Measurements from ENCODE around the gene APOL2. TPM values are rescaled to one million over a fixed set of nuclear protein-coding genes. Genes with fewer than 3 reads are reported as not detected.
"Not testable (repeated sequence)": the region's sequence is repeated elsewhere in the genome, so short reads cannot be mapped to it uniquely, and the experiment has no call there.

APOL2 gene
- total RNA-seq, 2 experiments from 2014 or later: 62.4 TPM

DNA sequence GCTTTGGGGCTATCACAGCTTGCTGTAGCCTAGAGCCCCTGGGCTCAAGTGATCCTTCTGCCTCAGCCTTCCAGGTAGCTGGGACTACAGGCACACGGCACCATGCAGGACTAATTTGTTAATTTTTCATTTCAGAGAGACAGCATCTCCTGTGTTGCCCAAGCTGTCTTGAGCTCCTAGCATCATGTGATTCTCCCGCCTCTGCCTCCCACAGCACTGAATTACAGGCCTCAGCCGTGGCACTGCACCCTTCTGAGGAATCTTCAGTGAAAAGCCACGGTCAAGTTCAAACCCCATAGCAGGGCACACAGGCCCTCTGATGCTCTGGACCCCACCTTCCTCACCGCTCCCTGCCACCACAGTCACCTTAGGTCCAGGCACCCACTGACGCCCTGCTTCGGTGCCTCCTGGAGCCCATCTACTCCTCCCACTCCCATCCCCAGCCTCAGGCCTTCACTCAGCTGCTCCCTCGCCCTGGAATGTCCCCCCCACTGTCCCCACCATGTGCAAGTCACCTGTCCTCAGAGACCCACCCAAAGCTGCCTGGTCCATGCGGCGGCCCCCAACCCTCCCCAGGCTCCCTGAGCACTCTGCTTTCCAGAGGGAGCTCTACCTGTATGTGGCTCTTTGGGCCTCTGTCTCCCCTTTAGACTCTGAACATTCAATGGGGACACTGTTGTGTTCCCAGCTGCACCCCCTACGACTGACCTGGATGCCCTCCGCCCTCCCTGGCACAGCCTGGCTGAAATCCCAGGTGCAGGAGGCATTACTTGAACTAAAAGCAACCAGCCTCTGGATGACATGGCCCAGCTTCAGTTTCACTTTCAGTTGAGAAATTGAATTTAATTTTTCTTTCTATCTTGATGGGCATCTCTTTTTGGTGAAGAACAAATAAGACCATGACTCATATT is 1.6 kb downstream of the APOL2 start:
- Mint-ChIP-seq H3K36me3 (ENCODE audit: low read depth) (peaks cover 56% of the 10 kb centered on the region), H3K4me1 (ENCODE audit: low read depth) (peaks cover 58% of the 10 kb centered on the region), H3K27ac (peak overlapping the region; percentile 92), H3K27me3 (ENCODE audit: low read depth) (peaks cover under 1% of the 10 kb centered on the region), H3K9me3 (ENCODE audit: insufficient read depth) (peaks cover 15% of the 10 kb centered on the region), H3K4me3 (peak overlapping the region; percentile 89)
- DNase-seq: peak; percentile 36
- ChIA-PET CTCF (interaction anchor here (0.9 to 6.1 kb wide), 19 partner anchors 10 to 249 kb away, joined by 3 to 90 read pairs (median 6); partner anchors contain the start of gene APOL1), POLR2A (interaction anchor here (1.0 kb wide), 1 partner anchor 74 kb away, joined by 3 read pairs; no protein-coding TSS in a partner anchor)
- peak; percentile 18 for ATAC-seq

- ChIA-PET POLR2A (interaction anchor here (0.9 kb wide), 1 partner anchor 76 kb away, joined by 3 read pairs; the partner anchor contains the start of gene APOL3), CTCF (interaction anchor here (0.9 to 6.1 kb wide), 10 partner anchors 8 to 250 kb away, joined by 3 to 90 read pairs (median 4); partner anchors contain the start of gene APOL1)
- no peak for ATAC-seq
- Mint-ChIP-seq H3K27ac (peak overlapping the region; percentile 92), H3K36me3 (ENCODE audit: low read depth) (peaks cover 65% of the 10 kb centered on the region), H3K9me3 (ENCODE audit: insufficient read depth) (peaks cover 10% of the 10 kb centered on the region), H3K27me3 (ENCODE audit: low read depth) (no peaks in the 10 kb centered on the region), H3K4me1 (ENCODE audit: low read depth) (peaks cover 63% of the 10 kb centered on the region), H3K4me3 (peak overlapping the region; percentile 89)
- DNase-seq: no peak
These were observed 2.7 kb downstream of the APOL2 start for GRCh38 chr22:36236388-36237319.

DNA sequence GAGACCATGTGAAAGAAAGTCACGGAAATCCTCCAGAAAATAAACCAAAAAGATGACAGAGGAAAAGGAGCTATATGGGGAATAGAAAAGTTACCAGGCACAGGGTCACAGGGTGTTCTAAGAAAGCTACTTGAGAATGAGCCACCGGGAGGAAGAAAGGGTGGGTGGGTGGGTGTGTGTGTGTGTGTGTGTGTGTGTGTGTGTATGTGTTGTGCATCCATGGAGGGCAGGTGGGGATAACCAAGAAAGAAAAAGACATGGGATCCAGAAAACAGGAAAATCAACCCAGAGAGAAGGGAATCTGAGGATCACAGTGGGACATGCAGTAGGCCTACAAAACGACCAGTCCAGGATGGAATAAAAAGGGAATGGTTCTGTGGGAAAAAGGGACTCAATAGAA is 3.7 kb downstream of the APOL2 start:
- ATAC-seq (no peak), DNase-seq (no peak)
- peak overlapping the region; percentile 12 for H3K4me3 Mint-ChIP-seq
- H3K4me1 Mint-ChIP-seq (ENCODE audit: low read depth): peaks cover 63% of the 10 kb centered on the region
- POLR2A ChIA-PET: interaction anchor here (0.9 kb wide), 1 partner anchor 75 kb away, joined by 3 read pairs; the partner anchor contains the start of gene APOL3
- H3K27ac Mint-ChIP-seq: no peak overlapping the region
- peaks cover 75% of the 10 kb centered on the region for H3K36me3 Mint-ChIP-seq (ENCODE audit: low read depth)
- no peaks in the 10 kb centered on the region for H3K27me3 Mint-ChIP-seq (ENCODE audit: low read depth)
- H3K9me3 Mint-ChIP-seq (ENCODE audit: insufficient read depth): peaks cover 10% of the 10 kb centered on the region
- CTCF ChIA-PET: interaction anchor here (1.1 to 6.1 kb wide), 4 partner anchors 14 to 42 kb away, joined by 3 to 90 read pairs (median 3); partner anchors contain the start of gene APOL1

DNA sequence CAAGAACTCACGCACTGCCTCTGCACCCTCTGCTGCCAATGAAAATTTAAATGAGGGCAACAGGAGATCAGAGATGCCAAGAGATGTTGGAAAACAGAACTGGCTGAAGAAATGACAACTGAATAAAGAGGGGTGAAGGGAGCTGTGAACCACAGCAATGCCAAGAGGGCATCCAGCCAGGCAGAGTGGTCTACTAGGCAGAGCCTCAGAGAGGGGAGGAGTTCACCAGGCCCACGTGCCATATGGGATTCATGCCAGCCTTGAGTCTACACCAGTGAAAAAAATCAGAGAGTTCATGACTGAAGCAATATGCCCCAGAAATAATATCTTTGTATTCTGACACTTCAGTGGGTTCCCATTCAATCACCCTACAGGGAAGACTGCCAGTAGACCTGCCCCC is 4.4 kb downstream of the APOL2 start:
- Mint-ChIP-seq H3K4me1 (ENCODE audit: low read depth) (peaks cover 61% of the 10 kb centered on the region), H3K4me3 (peak overlapping the region; percentile 36), H3K9me3 (ENCODE audit: insufficient read depth) (peaks cover 10% of the 10 kb centered on the region), H3K27ac (peak overlapping the region; percentile 73), H3K27me3 (ENCODE audit: low read depth) (no peaks in the 10 kb centered on the region), H3K36me3 (ENCODE audit: low read depth) (peaks cover 81% of the 10 kb centered on the region)
- ATAC-seq (no peak), DNase-seq (no peak)
- ChIA-PET CTCF (interaction anchor here (1.1 kb wide), 1 partner anchor 14 kb away, joined by 3 read pairs; no protein-coding TSS in a partner anchor), POLR2A (no interaction called here)

DNA sequence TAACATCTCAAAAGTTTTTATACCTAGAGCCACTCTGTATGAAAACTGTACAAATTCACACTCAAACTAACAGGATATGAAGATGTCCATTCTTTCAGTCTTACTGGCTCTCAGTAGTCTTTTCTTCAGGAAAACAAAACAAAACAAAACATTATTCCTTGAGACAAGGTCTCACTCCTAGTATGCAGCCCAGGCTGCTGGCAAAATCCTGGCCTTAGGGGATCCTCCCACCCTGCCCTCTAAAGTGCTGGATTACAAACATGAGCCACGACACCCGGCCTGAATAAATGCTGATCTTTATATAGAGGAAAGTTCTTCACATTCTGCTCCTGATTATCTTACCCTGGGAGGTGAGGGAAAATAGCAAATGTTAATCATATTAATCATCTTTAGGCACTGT is 5.1 kb downstream of the APOL2 start:
- peak overlapping the region; percentile 17 for H3K27ac Mint-ChIP-seq
- ChIA-PET CTCF (no interaction called here), POLR2A (no interaction called here)
- H3K9me3 Mint-ChIP-seq (ENCODE audit: insufficient read depth): peaks cover 10% of the 10 kb centered on the region
- ATAC-seq: no peak
- no peak overlapping the region for H3K4me3 Mint-ChIP-seq
- no peaks in the 10 kb centered on the region for H3K27me3 Mint-ChIP-seq (ENCODE audit: low read depth)
- peaks cover 85% of the 10 kb centered on the region for H3K36me3 Mint-ChIP-seq (ENCODE audit: low read depth)
- H3K4me1 Mint-ChIP-seq (ENCODE audit: low read depth): peaks cover 59% of the 10 kb centered on the region
- DNase-seq: no peak

- Mint-ChIP-seq H3K36me3 (ENCODE audit: low read depth) (peaks cover 87% of the 10 kb centered on the region), H3K9me3 (ENCODE audit: insufficient read depth) (peaks cover 10% of the 10 kb centered on the region), H3K4me1 (ENCODE audit: low read depth) (peaks cover 59% of the 10 kb centered on the region), H3K27me3 (ENCODE audit: low read depth) (no peaks in the 10 kb centered on the region), H3K4me3 (no peak overlapping the region), H3K27ac (peak overlapping the region; percentile 17)
- CTCF ChIA-PET: no interaction called here
- ATAC-seq (no peak), DNase-seq (no peak)
- POLR2A ChIA-PET: no interaction called here
These were observed 5.5 kb downstream of the APOL2 start for GRCh38 chr22:36233796-36234195.

- H3K4me1 Mint-ChIP-seq (ENCODE audit: low read depth): peaks cover 61% of the 10 kb centered on the region
- ChIA-PET POLR2A (no interaction called here), CTCF (interaction anchor here (1.1 kb wide), 1 partner anchor 12 kb away, joined by 3 read pairs; no protein-coding TSS in a partner anchor)
- peak overlapping the region; percentile 17 for H3K27ac Mint-ChIP-seq
- H3K27me3 Mint-ChIP-seq (ENCODE audit: low read depth): no peaks in the 10 kb centered on the region
- ATAC-seq: no peak
- peaks cover 90% of the 10 kb centered on the region for H3K36me3 Mint-ChIP-seq (ENCODE audit: low read depth)
- peaks cover 10% of the 10 kb centered on the region for H3K9me3 Mint-ChIP-seq (ENCODE audit: insufficient read depth)
- no peak for DNase-seq
- no peak overlapping the region for H3K4me3 Mint-ChIP-seq
These were observed 6.5 kb downstream of the APOL2 start for GRCh38 chr22:36232715-36233401.

DNA sequence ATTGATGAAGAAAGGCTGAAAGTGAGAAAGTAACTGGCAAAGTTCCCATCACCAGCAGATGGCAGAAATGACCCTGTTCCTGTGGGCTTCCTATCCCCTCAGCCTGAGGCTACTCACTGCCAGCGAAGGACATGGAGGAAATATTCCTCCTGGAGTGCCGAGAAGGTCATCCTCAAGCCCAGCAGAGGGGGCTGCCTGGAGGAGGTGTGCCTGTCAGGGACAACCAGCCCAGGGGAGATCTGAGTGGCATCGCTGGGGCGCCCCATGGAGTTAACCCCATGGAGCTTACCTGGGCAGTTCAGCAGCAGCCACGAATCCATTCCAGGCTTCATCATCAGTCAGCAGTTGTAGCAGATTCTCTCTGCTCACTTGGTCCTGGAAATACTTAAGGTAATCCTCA is 8.3 kb downstream of the APOL2 start:
- H3K9me3 Mint-ChIP-seq (ENCODE audit: insufficient read depth); H3K27me3 Mint-ChIP-seq (ENCODE audit: low read depth); ATAC-seq; H3K27ac Mint-ChIP-seq; POLR2A ChIA-PET; CTCF ChIA-PET; DNase-seq; H3K4me3 Mint-ChIP-seq: not testable (repeated sequence)
- Mint-ChIP-seq H3K4me1 (ENCODE audit: low read depth) (peaks cover 50% of the 10 kb centered on the region), H3K36me3 (ENCODE audit: low read depth) (peaks cover 88% of the 10 kb centered on the region)

DNA sequence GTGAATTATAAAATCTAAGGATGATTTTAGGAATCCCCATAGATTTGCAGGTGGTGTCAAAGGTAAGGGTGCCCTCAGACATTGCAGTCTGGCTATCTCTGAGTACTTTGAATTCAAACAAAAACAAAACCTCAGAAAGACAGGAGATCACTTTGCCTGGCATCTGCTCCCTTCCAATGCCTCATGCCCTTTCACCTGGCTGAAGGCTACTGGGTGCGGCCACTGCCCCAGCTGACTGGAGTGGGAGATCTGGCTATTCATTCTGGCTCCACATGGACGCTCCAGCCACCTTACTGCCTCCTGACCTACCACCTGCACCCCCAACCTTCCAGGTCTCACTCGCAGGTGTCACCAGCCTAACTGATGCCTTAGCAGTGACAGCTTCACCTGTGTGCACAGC is 9.7 kb downstream of the APOL2 start:
- POLR2A ChIA-PET; DNase-seq; H3K4me3 Mint-ChIP-seq; H3K9me3 Mint-ChIP-seq (ENCODE audit: insufficient read depth); H3K27me3 Mint-ChIP-seq (ENCODE audit: low read depth); ATAC-seq: not testable (repeated sequence)
- H3K36me3 Mint-ChIP-seq (ENCODE audit: low read depth): peaks cover 75% of the 10 kb centered on the region
- peak overlapping the region; percentile 50 for H3K27ac Mint-ChIP-seq
- CTCF ChIA-PET: interaction anchor here (1.2 kb wide), 1 partner anchor 10 kb away, joined by 3 read pairs; the partner anchor contains the start of gene APOL2
- H3K4me1 Mint-ChIP-seq (ENCODE audit: low read depth): peaks cover 36% of the 10 kb centered on the region

GRCh38 chr22:36228944-36229343 is 10.4 kb downstream of the APOL2 start:
- ATAC-seq: no peak
- CTCF ChIA-PET: interaction anchor here (2.3 kb wide), 1 partner anchor 11 kb away, joined by 8 read pairs; the partner anchor contains the start of gene APOL2
- no peak for DNase-seq
- no peaks in the 10 kb centered on the region for H3K27me3 Mint-ChIP-seq (ENCODE audit: low read depth)
- H3K36me3 Mint-ChIP-seq (ENCODE audit: low read depth): peaks cover 71% of the 10 kb centered on the region
- peaks cover 29% of the 10 kb centered on the region for H3K4me1 Mint-ChIP-seq (ENCODE audit: low read depth)
- H3K9me3 Mint-ChIP-seq (ENCODE audit: insufficient read depth): no peaks in the 10 kb centered on the region
- H3K27ac Mint-ChIP-seq: peak overlapping the region; percentile 29
- no peak overlapping the region for H3K4me3 Mint-ChIP-seq
- POLR2A ChIA-PET: no interaction called here

GRCh38 chr22:36228369-36228768 is 11.0 kb downstream of the APOL2 start:
- H3K9me3 Mint-ChIP-seq (ENCODE audit: insufficient read depth); ATAC-seq; H3K4me3 Mint-ChIP-seq; POLR2A ChIA-PET; DNase-seq; H3K27me3 Mint-ChIP-seq (ENCODE audit: low read depth): not testable (repeated sequence)
- peaks cover 25% of the 10 kb centered on the region for H3K4me1 Mint-ChIP-seq (ENCODE audit: low read depth)
- H3K27ac Mint-ChIP-seq: peak overlapping the region; percentile 29
- CTCF ChIA-PET: interaction anchor here (0.9 to 2.3 kb wide), 3 partner anchors 9 to 11 kb away, joined by 3 to 8 read pairs (median 4); partner anchors contain the start of gene APOL2
- H3K36me3 Mint-ChIP-seq (ENCODE audit: low read depth): peaks cover 65% of the 10 kb centered on the region

Measured in activated CD8-positive, alpha-beta T cell treated with anti-CD3 and anti-CD28 coated beads, Interleukin-2, amount 10 ng/mL, durations not matched to agents 7 days and 5 days (primary cell).